ENCODE data around the gene CCDC112.

CCDC112 gene

GRCh38 chr5:115313632-115314031, 17.2 kb upstream of the CCDC112 start:
- DNase-seq: no peak

GRCh38 chr5:115313052-115313451, 16.6 kb upstream of the CCDC112 start:
- no peak for DNase-seq

- DNase-seq: peak; percentile 27
Observed at GRCh38 chr5:115309751-115310370, 13.4 kb upstream of the CCDC112 start.

GRCh38 chr5:115308815-115309214, 12.4 kb upstream of the CCDC112 start:
- no peak for DNase-seq

- DNase-seq: peak; percentile 34
Observed at GRCh38 chr5:115306011-115306536, 9.6 kb upstream of the CCDC112 start.

GRCh38 chr5:115304496-115304895, 8.0 kb upstream of the CCDC112 start:
- no peak for DNase-seq

- DNase-seq: no peak
Observed at GRCh38 chr5:115298811-115299210, 2.4 kb upstream of the CCDC112 start.

- no peak for DNase-seq
Observed at GRCh38 chr5:115297031-115297430, 577 bp upstream of the CCDC112 start.

GRCh38 chr5:115295777-115296123, 704 bp downstream of the CCDC112 start:
- peak; percentile 50 for DNase-seq

- DNase-seq: no peak
Observed at GRCh38 chr5:115291397-115291796, 5.1 kb downstream of the CCDC112 start.

GRCh38 chr5:115289104-115289503, 7.3 kb downstream of the CCDC112 start:
- DNase-seq: no peak

- no peak for DNase-seq
Observed at GRCh38 chr5:115284021-115284420, 12.4 kb downstream of the CCDC112 start.

GRCh38 chr5:115282131-115282530, 14.3 kb downstream of the CCDC112 start:
- DNase-seq: no peak

- DNase-seq: no peak
Observed at GRCh38 chr5:115274584-115274983, 21.9 kb downstream of the CCDC112 start.

GRCh38 chr5:115272297-115272958, 24.0 kb downstream of the CCDC112 start:
- no peak for DNase-seq

- DNase-seq: no peak
Observed at GRCh38 chr5:115271295-115272050, 25.0 kb downstream of the CCDC112 start.

- no peak for DNase-seq
Observed at GRCh38 chr5:115267617-115268016, 28.8 kb downstream of the CCDC112 start.

- DNase-seq: no peak
Observed at GRCh38 chr5:115265220-115265619, 31.2 kb downstream of the CCDC112 start.

- no peak for DNase-seq
Observed at GRCh38 chr5:115264786-115265185, 31.7 kb downstream of the CCDC112 start.

GRCh38 chr5:115263078-115263380, 33.4 kb downstream of the CCDC112 start:
- DNase-seq: no peak

- peak; percentile 33 for DNase-seq
Observed at GRCh38 chr5:115262321-115263077, 34.0 kb downstream of the CCDC112 start, which contains the start of gene PGGT1B. Gene PGGT1B (minus strand): TSS chr5:115262877. CDS start chr5:115262851, 26 bp downstream.

- no peak for DNase-seq
Observed at GRCh38 chr5:115262011-115262320, 34.5 kb downstream of the CCDC112 start.

- no peak for DNase-seq
Observed at GRCh38 chr5:115260248-115260647, 36.2 kb downstream of the CCDC112 start.
